Neural cell (in vitro differentiated cells): ENCODE results near the gene SLC26A3. TPM values are rescaled to one million over a fixed set of nuclear protein-coding genes. Genes with fewer than 3 reads are reported as not detected.

Experiments
- H2AFZ ChIP-seq: fragments of 200-600, 300-800 bp; sonication (generic), shearing (Covaris generic); 2 replicates; pipeline ENCODE4 v1.6.0; 2014; ENCODE audit warnings: low read depth, mild to moderate bottlenecking, antibody characterized with exemption, low read length, moderate library complexity
- H3F3A ChIP-seq: fragments of 200-600 bp; shearing (Covaris generic); 2 replicates; pipeline ENCODE4 v1.6.1; 2016; ENCODE audit warnings: mild to moderate bottlenecking, moderate library complexity, mixed read lengths, antibody characterized with exemption, low read length; ENCODE audit not compliant: insufficient read depth, poor library complexity, severe bottlenecking
- H3K27ac ChIP-seq: fragments of 200-600, 300-800 bp; sonication (generic), shearing (Covaris generic); 2 replicates; pipeline ENCODE4 v1.5.1; 2014; ENCODE audit warnings: mild to moderate bottlenecking, low read length, moderate library complexity
- H3K27me3 ChIP-seq: fragments of 300-800, 200-600 bp; sonication (generic), shearing (Covaris generic); 2 replicates; pipeline ENCODE4 v1.6.0; 2014; ENCODE audit warnings: mild to moderate bottlenecking, low read depth, low read length, moderate library complexity; ENCODE audit not compliant: insufficient read depth
- H3K36me3 ChIP-seq: fragments of 300-800, 200-600 bp; sonication (generic), shearing (Covaris generic); 2 replicates; pipeline ENCODE4 v1.5.1; 2014; ENCODE audit warnings: mild to moderate bottlenecking, antibody characterized with exemption, low read length, moderate library complexity; ENCODE audit not compliant: insufficient read depth
- H3K4me2 ChIP-seq: fragments of 300-800, 200-600 bp; sonication (generic), shearing (Covaris generic); 2 replicates; pipeline ENCODE4 v1.6.0; 2014; ENCODE audit warnings: mild to moderate bottlenecking, low read length
- H3K4me3 ChIP-seq: fragments of 300-800, 200-600 bp; sonication (generic), shearing (Covaris generic); 2 replicates; pipeline ENCODE4 v1.5.1; 2014; ENCODE audit warnings: mild to moderate bottlenecking, low read length, moderate library complexity
- H3K79me2 ChIP-seq: fragments of 200-600 bp; shearing (Covaris generic); replicated peaks from 2 replicates; pipeline ENCODE4 v1.6.0; 2014; ENCODE audit warnings: mild to moderate bottlenecking, low read length, moderate library complexity; ENCODE audit not compliant: insufficient read depth
- H3K9ac ChIP-seq: fragments of 300-800, 200-600 bp; sonication (generic), shearing (Covaris generic); 2 replicates; pipeline ENCODE4 v1.6.1; 2016; ENCODE audit warnings: mild to moderate bottlenecking, low read length, mixed read lengths
- H3K9me2 ChIP-seq: fragments of 200-600 bp; shearing (Covaris generic); 2 replicates; pipeline ENCODE4 v1.6.1; 2016; ENCODE audit warnings: mild to moderate bottlenecking, low read length, mixed read lengths; ENCODE audit not compliant: insufficient read depth
- H3K9me3 ChIP-seq: fragments of 200-600, 300-800 bp; sonication (generic), shearing (Covaris generic); 2 replicates; pipeline ENCODE4 v1.6.1; 2016; ENCODE audit warnings: mild to moderate bottlenecking, mixed run types, low read length, moderate library complexity, mixed read lengths
- H4K20me1 ChIP-seq: fragments of 200-600 bp; shearing (Covaris generic); 2 replicates; pipeline ENCODE4 v1.6.1; 2016; ENCODE audit warnings: mild to moderate bottlenecking, mixed run types; ENCODE audit not compliant: insufficient read depth
- CTCF ChIP-seq: fragments of 450-650 bp; IDR thresholded peaks from 2 replicates; pipeline ENCODE4 v1.5.1; 2014; ENCODE audit warnings: antibody characterized with exemption, mild to moderate bottlenecking, moderate library complexity; ENCODE audit not compliant: poor library complexity, severe bottlenecking
- EZH2 ChIP-seq: fragments of 200-600, 300-800 bp; shearing (Covaris generic), sonication (generic); IDR thresholded peaks from 2 replicates; pipeline ENCODE4 v1.6.1; 2014; ENCODE audit warnings: antibody characterized with exemption, low read length, borderline replicate concordance, mild to moderate bottlenecking; ENCODE audit not compliant: insufficient read depth, poor library complexity, severe bottlenecking
- MXI1 ChIP-seq: fragments of 450-650 bp; conservative IDR thresholded peaks from 2 replicates; pipeline ENCODE4 v1.6.1; 2014; ENCODE audit warnings: antibody characterized with exemption, mild to moderate bottlenecking; ENCODE audit not compliant: poor library complexity, severe bottlenecking
- RAD21 ChIP-seq: fragments of 450-650 bp; conservative IDR thresholded peaks from 2 replicates; pipeline ENCODE4 v1.6.1; 2014; ENCODE audit warnings: antibody characterized with exemption, mild to moderate bottlenecking, moderate library complexity
- REST ChIP-seq: IDR thresholded peaks from 2 replicates; pipeline ENCODE4 v1.6.1; 2012; ENCODE audit warnings: borderline replicate concordance
- SMC3 ChIP-seq: fragments of 450-650 bp; conservative IDR thresholded peaks from 2 replicates; pipeline ENCODE4 v1.6.1; 2014; ENCODE audit warnings: antibody characterized with exemption, mild to moderate bottlenecking, moderate library complexity; ENCODE audit not compliant: poor library complexity
- TAF1 ChIP-seq: IDR thresholded peaks from 2 replicates; pipeline ENCODE4 v1.6.1; 2012; ENCODE audit warnings: low read depth
- polyA plus RNA-seq: library from polyadenylated mRNA; depleted of rRNA; stranded (reverse); fragments of >200 nt; gene quantifications from 2 replicates; pipeline ENCODE4 v1.2.3, GENCODE V29; 2014

Gene SLC26A3
- polyA plus RNA-seq, 1 donor from 2014 or later: not detected

- no peak overlapping the region for H3K4me2 ChIP-seq
- H3K27me3 ChIP-seq: no peaks in the 10 kb centered on the region
- H3F3A ChIP-seq: no peaks in the 10 kb centered on the region
- no peaks in the 10 kb centered on the region for H3K9me3 ChIP-seq
- H2AFZ ChIP-seq: no peak overlapping the region
- TF ChIP-seq RAD21 (no peak), SMC3 (no peak)
- no peaks in the 10 kb centered on the region for H4K20me1 ChIP-seq
- no peak overlapping the region for H3K4me3 ChIP-seq
- no peaks in the 10 kb centered on the region for H3K9me2 ChIP-seq
- H3K79me2 ChIP-seq: no peaks in the 10 kb centered on the region
- no peak overlapping the region for H3K27ac ChIP-seq
- H3K9ac ChIP-seq: no peak overlapping the region
- no peaks in the 10 kb centered on the region for H3K36me3 ChIP-seq
Observed at GRCh38 chr7:107768263-107768662, 34.8 kb downstream of the SLC26A3 start.

GRCh38 chr7:107767391-107767790 lies 35.6 kb downstream of the SLC26A3 start:
- no peak overlapping the region for H3K4me2 ChIP-seq

GRCh38 chr7:107758667-107759066 lies 44.4 kb downstream of the SLC26A3 start:
- Histone ChIP-seq H3K79me2 (no peaks in the 10 kb centered on the region), H3K9ac (no peak overlapping the region), H3K4me2 (no peak overlapping the region), H3K4me3 (no peak overlapping the region), H3F3A (no peaks in the 10 kb centered on the region), H3K27me3 (no peaks in the 10 kb centered on the region), H3K9me2 (no peaks in the 10 kb centered on the region), H4K20me1 (no peaks in the 10 kb centered on the region), H2AFZ (no peak overlapping the region), H3K27ac (no peak overlapping the region), H3K9me3 (no peaks in the 10 kb centered on the region), H3K36me3 (peaks cover 11% of the 10 kb centered on the region)
- TF ChIP-seq SMC3 (no peak), CTCF (no peak), EZH2 (no peak), MXI1 (no peak), RAD21 (no peak), TAF1 (no peak), REST (no peak)

More at GRCh38 chr7:107767391-107767790, 35.6 kb downstream of the SLC26A3 start:
- no peak overlapping the region for H2AFZ ChIP-seq
- no peaks in the 10 kb centered on the region for H3K36me3 ChIP-seq
- H3K4me3 ChIP-seq: no peak overlapping the region
- no peaks in the 10 kb centered on the region for H4K20me1 ChIP-seq
- H3K9ac ChIP-seq: no peak overlapping the region
- H3K27me3 ChIP-seq: no peaks in the 10 kb centered on the region
- no peaks in the 10 kb centered on the region for H3K79me2 ChIP-seq
- H3K27ac ChIP-seq: no peak overlapping the region
- H3K9me2 ChIP-seq: no peaks in the 10 kb centered on the region
- H3K9me3 ChIP-seq: no peaks in the 10 kb centered on the region
- TF ChIP-seq REST: no peak
- TF ChIP-seq EZH2: no peak
- no peak for TF ChIP-seq MXI1
- no peaks in the 10 kb centered on the region for H3F3A ChIP-seq
